PC-9 (cell line): Measurements from ENCODE around the gene SETD5.

Source experiments
- EZH2 ChIP-seq: fragments of 200-600 bp; sonication (generic); IDR thresholded peaks from 2 replicates; pipeline ENCODE4 v1.8.0; 2017; ENCODE audit warnings: antibody characterized with exemption, low read depth
- TF ChIP-seq, protein P1 (sequence below): fragments of 200-600 bp; sonication (generic); conservative IDR thresholded peaks from 2 replicates; pipeline ENCODE4 v1.6.1; 2017; ENCODE audit warnings: mixed run types, antibody characterized with exemption, mild to moderate bottlenecking, moderate library complexity

- TF ChIP-seq, protein P1, sequence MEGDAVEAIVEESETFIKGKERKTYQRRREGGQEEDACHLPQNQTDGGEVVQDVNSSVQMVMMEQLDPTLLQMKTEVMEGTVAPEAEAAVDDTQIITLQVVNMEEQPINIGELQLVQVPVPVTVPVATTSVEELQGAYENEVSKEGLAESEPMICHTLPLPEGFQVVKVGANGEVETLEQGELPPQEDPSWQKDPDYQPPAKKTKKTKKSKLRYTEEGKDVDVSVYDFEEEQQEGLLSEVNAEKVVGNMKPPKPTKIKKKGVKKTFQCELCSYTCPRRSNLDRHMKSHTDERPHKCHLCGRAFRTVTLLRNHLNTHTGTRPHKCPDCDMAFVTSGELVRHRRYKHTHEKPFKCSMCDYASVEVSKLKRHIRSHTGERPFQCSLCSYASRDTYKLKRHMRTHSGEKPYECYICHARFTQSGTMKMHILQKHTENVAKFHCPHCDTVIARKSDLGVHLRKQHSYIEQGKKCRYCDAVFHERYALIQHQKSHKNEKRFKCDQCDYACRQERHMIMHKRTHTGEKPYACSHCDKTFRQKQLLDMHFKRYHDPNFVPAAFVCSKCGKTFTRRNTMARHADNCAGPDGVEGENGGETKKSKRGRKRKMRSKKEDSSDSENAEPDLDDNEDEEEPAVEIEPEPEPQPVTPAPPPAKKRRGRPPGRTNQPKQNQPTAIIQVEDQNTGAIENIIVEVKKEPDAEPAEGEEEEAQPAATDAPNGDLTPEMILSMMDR: no peak
- no peak for TF ChIP-seq EZH2
Observed at GRCh38 chr3:9420850-9421549, 23.6 kb downstream of the SETD5 start.
